GM12891 (cell line): Measurements from ENCODE around the gene SLC44A1.

Experiments used
- PAX5 ChIP-seq: IDR thresholded peaks from 2 replicates; pipeline ENCODE4 v1.6.1; 2011; ENCODE audit warnings: low read length, moderate library complexity, mild to moderate bottlenecking; ENCODE audit not compliant: insufficient read depth, severe bottlenecking
- POLR2A ChIP-seq: IDR thresholded peaks from 2 replicates; pipeline ENCODE4 v1.6.1; 2011; ENCODE audit warnings: low read depth, low read length, control low read depth
- POLR2AphosphoS5 ChIP-seq: IDR thresholded peaks from 2 replicates; pipeline ENCODE4 v1.6.1; 2011; ENCODE audit warnings: low read depth, low read length, control low read depth
- POU2F2 ChIP-seq: IDR thresholded peaks from 2 replicates; pipeline ENCODE4 v1.6.1; 2011; ENCODE audit warnings: low read depth, mild to moderate bottlenecking, control low read depth, low read length, moderate library complexity
- TAF1 ChIP-seq: IDR thresholded peaks from 2 replicates; pipeline ENCODE4 v1.6.1; 2011; ENCODE audit warnings: low read depth, low read length, control low read depth

GRCh38 chr9:105385381-105385985 is 141.0 kb downstream of the SLC44A1 start:
- TF ChIP-seq POLR2A (no peak), POLR2AphosphoS5 (no peak), TAF1 (no peak), POU2F2 (no peak), PAX5 (no peak)
